ENCODE results near the gene IPPK. TPM values are rescaled to one million over a fixed set of nuclear protein-coding genes. Genes with fewer than 3 reads are reported as not detected.

Gene IPPK
- total RNA-seq, 1 experiment from 2014 or later: 15.4 TPM

GRCh38 chr9:92603990-92604389 lies 65.9 kb downstream of the IPPK start:
- H3K9me3 ChIP-seq (ENCODE audit: control insufficient read depth in 1 of 2, insufficient read depth in 1 of 2, low read depth in 1 of 2, low read length in 2 of 2): no peaks in the 10 kb centered on the region
- no peaks in the 10 kb centered on the region for H4K20me1 ChIP-seq (ENCODE audit: insufficient read depth)
- ChIA-PET CTCF (no interaction called here), POLR2A (no interaction called here), RAD21 (ENCODE audit: low non-redundant PET in 1 of 2, low total read pairs in 2 of 2, uncharacterized antibody in 2 of 2, unreplicated experiment in 2 of 2) (no interaction called here)
- H3K9me2 ChIP-seq (ENCODE audit: insufficient read depth): no peaks in the 10 kb centered on the region
- no peak for TF ChIP-seq SRF (IDR thresholded peaks at IDR 0.05; ENCODE audit: low read depth)
- no peak for DNase-seq (ENCODE audit: low read depth, low spot score)
- H3K9ac ChIP-seq (ENCODE audit: low read length): no peak overlapping the region
- no peaks in the 10 kb centered on the region for H3K79me2 ChIP-seq (ENCODE audit: insufficient read depth, low read length)
- H3K36me3 ChIP-seq (ENCODE audit: control insufficient read depth in 1 of 2, insufficient read depth in 2 of 2, low read length in 2 of 2): no peaks in the 10 kb centered on the region
- no peaks in the 10 kb centered on the region for H3K27me3 ChIP-seq (ENCODE audit: insufficient read depth, low read length)
- H2AFZ ChIP-seq (ENCODE audit: low read depth, low read length, poor library complexity, severe bottlenecking): no peak overlapping the region
- no TSS peak for BruUV-seq (replicated peaks)
- no peak overlapping the region for H3K27ac ChIP-seq (ENCODE audit: low read depth, low read length)
- no peak overlapping the region for H3K4me3 ChIP-seq (replicated peaks in 1 of 2; ENCODE audit: low read depth in 1 of 2, low read length in 2 of 2)
- ATAC-seq: no peak
- no peak overlapping the region for H3K4me2 ChIP-seq (ENCODE audit: low read length)
- intact Hi-C loops (cut with micrococcal nuclease): no loop called here
- H3K4me1 ChIP-seq (ENCODE audit: control insufficient read depth in 1 of 2, insufficient read depth in 2 of 2, low read length in 2 of 2): no peaks in the 10 kb centered on the region

- ChIA-PET POLR2A (no interaction called here), CTCF (no interaction called here), RAD21 (ENCODE audit: low non-redundant PET in 1 of 2, low total read pairs in 2 of 2, uncharacterized antibody in 2 of 2, unreplicated experiment in 2 of 2) (no interaction called here)
- H4K20me1 ChIP-seq (ENCODE audit: insufficient read depth): no peaks in the 10 kb centered on the region
- H3K9me2 ChIP-seq (ENCODE audit: insufficient read depth): no peaks in the 10 kb centered on the region
- no peak overlapping the region for H3K9ac ChIP-seq (ENCODE audit: low read length)
- no peaks in the 10 kb centered on the region for H3K36me3 ChIP-seq (ENCODE audit: control insufficient read depth in 1 of 2, insufficient read depth in 2 of 2, low read length in 2 of 2)
- no TSS peak for BruUV-seq (replicated peaks)
- no peaks in the 10 kb centered on the region for H3K9me3 ChIP-seq (ENCODE audit: control insufficient read depth in 1 of 2, insufficient read depth in 1 of 2, low read depth in 1 of 2, low read length in 2 of 2)
- TF ChIP-seq EZH2phosphoT487 (IDR thresholded peaks at IDR 0.05; ENCODE audit: borderline replicate concordance): no peak
- TF ChIP-seq RAD21 (IDR thresholded peaks at IDR 0.05; ENCODE audit: low read depth): no peak
- no peak for TF ChIP-seq ATF3 (IDR thresholded peaks at IDR 0.05)
- TF ChIP-seq TCF7L2 (IDR thresholded peaks at IDR 0.05; ENCODE audit: borderline replicate concordance, extremely low read depth, insufficient read depth, insufficient read length): no peak
- no peak for TF ChIP-seq ZFX (IDR thresholded peaks at IDR 0.05)
- TF ChIP-seq MAX (IDR thresholded peaks at IDR 0.05): no peak
- TF ChIP-seq SP1 (IDR thresholded peaks at IDR 0.05; ENCODE audit: low read depth): no peak
- no peak for TF ChIP-seq SIN3A (IDR thresholded peaks at IDR 0.05; ENCODE audit: low read depth)
- TF ChIP-seq EZH2 (IDR thresholded peaks at IDR 0.05): no peak
- TF ChIP-seq YY1 (IDR thresholded peaks at IDR 0.05; ENCODE audit: extremely low read depth, insufficient replicate concordance, low read depth, low read length): no peak
- no peak for TF ChIP-seq ZNF274 (IDR thresholded peaks at IDR 0.05; ENCODE audit: low read depth, low read length)
- no peak for TF ChIP-seq EGR1 (IDR thresholded peaks at IDR 0.05; ENCODE audit: low read depth)
- TF ChIP-seq REST (IDR thresholded peaks at IDR 0.05; ENCODE audit: low read depth): no peak
- no peak for TF ChIP-seq CEBPB (IDR thresholded peaks at IDR 0.05; ENCODE audit: low read depth)
- no peak overlapping the region for H3K4me3 ChIP-seq (replicated peaks in 1 of 2; ENCODE audit: low read depth in 1 of 2, low read length in 2 of 2)
- no peak overlapping the region for H3K27ac ChIP-seq (ENCODE audit: low read depth, low read length)
- ATAC-seq: no peak
- H3K27me3 ChIP-seq (ENCODE audit: insufficient read depth, low read length): no peaks in the 10 kb centered on the region
- H3K4me2 ChIP-seq (ENCODE audit: low read length): no peak overlapping the region
- no peaks in the 10 kb centered on the region for H3K4me1 ChIP-seq (ENCODE audit: control insufficient read depth in 1 of 2, insufficient read depth in 2 of 2, low read length in 2 of 2)
- intact Hi-C loops (cut with micrococcal nuclease): no loop called here
- no peak overlapping the region for H2AFZ ChIP-seq (ENCODE audit: low read depth, low read length, poor library complexity, severe bottlenecking)
- no peaks in the 10 kb centered on the region for H3K79me2 ChIP-seq (ENCODE audit: insufficient read depth, low read length)
- no peak for DNase-seq (ENCODE audit: low read depth, low spot score)
Measured at GRCh38 chr9:92603100-92603499, 66.8 kb downstream of the IPPK start.

Data from HCT116 (cell line).